ENCODE results near the gene ASB16.

GRCh38 chr17:44144966-44145739, 25.4 kb upstream of the ASB16 start:
- no peak for TF ChIP-seq CTCF (IDR thresholded peaks at IDR 0.05)
- TF ChIP-seq EZH2phosphoT487 (IDR thresholded peaks at IDR 0.05), result no peak

Data from neural progenitor cell (in vitro differentiated cells).